Measurements from ENCODE around the gene VAC14. TPM values are rescaled to one million over a fixed set of nuclear protein-coding genes. Genes with fewer than 3 reads are reported as not detected.

VAC14 gene
- total RNA-seq, 1 experiment from 2014 or later, result 35.3 TPM

DNA sequence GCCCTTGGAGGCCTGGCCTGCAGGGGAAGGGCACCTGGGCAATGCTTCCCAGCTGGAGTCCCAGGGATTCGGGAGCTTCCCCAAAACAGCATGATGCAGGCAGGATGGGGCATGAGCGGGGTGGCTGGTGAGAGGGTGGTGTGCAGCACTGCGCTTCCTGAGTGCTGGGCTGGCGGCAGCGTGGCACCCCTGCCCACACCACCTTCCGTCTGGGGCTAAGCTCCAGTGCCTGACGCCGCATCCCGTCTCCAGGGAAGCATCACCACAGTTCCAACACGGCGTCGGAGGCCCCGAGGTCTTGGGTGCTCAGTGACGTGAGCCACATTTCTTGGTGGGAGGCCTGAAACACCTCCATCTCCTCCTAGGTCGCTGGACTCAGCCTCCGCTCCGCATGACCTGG is 101.3 kb downstream of the VAC14 start:
- Histone ChIP-seq H3K79me2 (ENCODE audit: insufficient read depth, low read length) (no peaks in the 10 kb centered on the region), H3K9me2 (ENCODE audit: insufficient read depth) (no peaks in the 10 kb centered on the region), H4K20me1 (ENCODE audit: insufficient read depth) (no peaks in the 10 kb centered on the region), H3K4me3 (replicated peaks in 1 of 2; ENCODE audit: low read depth in 1 of 2, low read length in 2 of 2) (no peak overlapping the region), H3K4me2 (ENCODE audit: low read length) (no peak overlapping the region), H3K9me3 (ENCODE audit: control insufficient read depth in 1 of 2, insufficient read depth in 1 of 2, low read depth in 1 of 2, low read length in 2 of 2) (no peaks in the 10 kb centered on the region), H3K27ac (ENCODE audit: low read depth, low read length) (no peak overlapping the region), H2AFZ (ENCODE audit: low read depth, low read length, poor library complexity, severe bottlenecking) (no peak overlapping the region), H3K36me3 (ENCODE audit: control insufficient read depth in 1 of 2, insufficient read depth in 2 of 2, low read length in 2 of 2) (no peaks in the 10 kb centered on the region), H3K9ac (ENCODE audit: low read length) (no peak overlapping the region), H3K27me3 (ENCODE audit: insufficient read depth, low read length) (no peaks in the 10 kb centered on the region), H3K4me1 (ENCODE audit: control insufficient read depth in 1 of 2, insufficient read depth in 2 of 2, low read length in 2 of 2) (peaks cover 25 to 45% of the 10 kb centered on the region in 2 experiments)
- RAD21 ChIA-PET (ENCODE audit: low non-redundant PET in 1 of 2, low total read pairs in 2 of 2, uncharacterized antibody in 2 of 2, unreplicated experiment in 2 of 2), result no interaction called here
- ATAC-seq, result no peak
- CTCF ChIA-PET, result no interaction called here
- no peak for TF ChIP-seq CBX3 (IDR thresholded peaks at IDR 0.05; ENCODE audit: low read depth)
- TF ChIP-seq, protein P1, sequence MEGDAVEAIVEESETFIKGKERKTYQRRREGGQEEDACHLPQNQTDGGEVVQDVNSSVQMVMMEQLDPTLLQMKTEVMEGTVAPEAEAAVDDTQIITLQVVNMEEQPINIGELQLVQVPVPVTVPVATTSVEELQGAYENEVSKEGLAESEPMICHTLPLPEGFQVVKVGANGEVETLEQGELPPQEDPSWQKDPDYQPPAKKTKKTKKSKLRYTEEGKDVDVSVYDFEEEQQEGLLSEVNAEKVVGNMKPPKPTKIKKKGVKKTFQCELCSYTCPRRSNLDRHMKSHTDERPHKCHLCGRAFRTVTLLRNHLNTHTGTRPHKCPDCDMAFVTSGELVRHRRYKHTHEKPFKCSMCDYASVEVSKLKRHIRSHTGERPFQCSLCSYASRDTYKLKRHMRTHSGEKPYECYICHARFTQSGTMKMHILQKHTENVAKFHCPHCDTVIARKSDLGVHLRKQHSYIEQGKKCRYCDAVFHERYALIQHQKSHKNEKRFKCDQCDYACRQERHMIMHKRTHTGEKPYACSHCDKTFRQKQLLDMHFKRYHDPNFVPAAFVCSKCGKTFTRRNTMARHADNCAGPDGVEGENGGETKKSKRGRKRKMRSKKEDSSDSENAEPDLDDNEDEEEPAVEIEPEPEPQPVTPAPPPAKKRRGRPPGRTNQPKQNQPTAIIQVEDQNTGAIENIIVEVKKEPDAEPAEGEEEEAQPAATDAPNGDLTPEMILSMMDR (IDR thresholded peaks at IDR 0.05 in 2 of 3, conservative IDR thresholded peaks at IDR 0.05 in 1 of 3; ENCODE audit: borderline replicate concordance in 1 of 3, insufficient read depth in 1 of 3, low read depth in 2 of 3, low read length in 2 of 3), result no peak
- no peak for TF ChIP-seq CEBPB (IDR thresholded peaks at IDR 0.05; ENCODE audit: low read depth)
- TF ChIP-seq TCF7L2 (IDR thresholded peaks at IDR 0.05; ENCODE audit: borderline replicate concordance, extremely low read depth, insufficient read depth, insufficient read length), result no peak
- TF ChIP-seq, protein P2, sequence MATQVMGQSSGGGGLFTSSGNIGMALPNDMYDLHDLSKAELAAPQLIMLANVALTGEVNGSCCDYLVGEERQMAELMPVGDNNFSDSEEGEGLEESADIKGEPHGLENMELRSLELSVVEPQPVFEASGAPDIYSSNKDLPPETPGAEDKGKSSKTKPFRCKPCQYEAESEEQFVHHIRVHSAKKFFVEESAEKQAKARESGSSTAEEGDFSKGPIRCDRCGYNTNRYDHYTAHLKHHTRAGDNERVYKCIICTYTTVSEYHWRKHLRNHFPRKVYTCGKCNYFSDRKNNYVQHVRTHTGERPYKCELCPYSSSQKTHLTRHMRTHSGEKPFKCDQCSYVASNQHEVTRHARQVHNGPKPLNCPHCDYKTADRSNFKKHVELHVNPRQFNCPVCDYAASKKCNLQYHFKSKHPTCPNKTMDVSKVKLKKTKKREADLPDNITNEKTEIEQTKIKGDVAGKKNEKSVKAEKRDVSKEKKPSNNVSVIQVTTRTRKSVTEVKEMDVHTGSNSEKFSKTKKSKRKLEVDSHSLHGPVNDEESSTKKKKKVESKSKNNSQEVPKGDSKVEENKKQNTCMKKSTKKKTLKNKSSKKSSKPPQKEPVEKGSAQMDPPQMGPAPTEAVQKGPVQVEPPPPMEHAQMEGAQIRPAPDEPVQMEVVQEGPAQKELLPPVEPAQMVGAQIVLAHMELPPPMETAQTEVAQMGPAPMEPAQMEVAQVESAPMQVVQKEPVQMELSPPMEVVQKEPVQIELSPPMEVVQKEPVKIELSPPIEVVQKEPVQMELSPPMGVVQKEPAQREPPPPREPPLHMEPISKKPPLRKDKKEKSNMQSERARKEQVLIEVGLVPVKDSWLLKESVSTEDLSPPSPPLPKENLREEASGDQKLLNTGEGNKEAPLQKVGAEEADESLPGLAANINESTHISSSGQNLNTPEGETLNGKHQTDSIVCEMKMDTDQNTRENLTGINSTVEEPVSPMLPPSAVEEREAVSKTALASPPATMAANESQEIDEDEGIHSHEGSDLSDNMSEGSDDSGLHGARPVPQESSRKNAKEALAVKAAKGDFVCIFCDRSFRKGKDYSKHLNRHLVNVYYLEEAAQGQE (IDR thresholded peaks at IDR 0.05; ENCODE audit: low read depth), result no peak
- TF ChIP-seq, protein P3, sequence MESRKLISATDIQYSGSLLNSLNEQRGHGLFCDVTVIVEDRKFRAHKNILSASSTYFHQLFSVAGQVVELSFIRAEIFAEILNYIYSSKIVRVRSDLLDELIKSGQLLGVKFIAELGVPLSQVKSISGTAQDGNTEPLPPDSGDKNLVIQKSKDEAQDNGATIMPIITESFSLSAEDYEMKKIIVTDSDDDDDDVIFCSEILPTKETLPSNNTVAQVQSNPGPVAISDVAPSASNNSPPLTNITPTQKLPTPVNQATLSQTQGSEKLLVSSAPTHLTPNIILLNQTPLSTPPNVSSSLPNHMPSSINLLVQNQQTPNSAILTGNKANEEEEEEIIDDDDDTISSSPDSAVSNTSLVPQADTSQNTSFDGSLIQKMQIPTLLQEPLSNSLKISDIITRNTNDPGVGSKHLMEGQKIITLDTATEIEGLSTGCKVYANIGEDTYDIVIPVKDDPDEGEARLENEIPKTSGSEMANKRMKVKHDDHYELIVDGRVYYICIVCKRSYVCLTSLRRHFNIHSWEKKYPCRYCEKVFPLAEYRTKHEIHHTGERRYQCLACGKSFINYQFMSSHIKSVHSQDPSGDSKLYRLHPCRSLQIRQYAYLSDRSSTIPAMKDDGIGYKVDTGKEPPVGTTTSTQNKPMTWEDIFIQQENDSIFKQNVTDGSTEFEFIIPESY (IDR thresholded peaks at IDR 0.05; ENCODE audit: extremely low read depth, insufficient replicate concordance, low read length), result no peak
- TF ChIP-seq SP1 (IDR thresholded peaks at IDR 0.05; ENCODE audit: low read depth), result no peak
- TF ChIP-seq POLR2AphosphoS5 (IDR thresholded peaks at IDR 0.05; ENCODE audit: low read depth, low read length), result no peak
- no peak for TF ChIP-seq ZNF274 (IDR thresholded peaks at IDR 0.05; ENCODE audit: low read depth, low read length)
- TF ChIP-seq FOSL1 (IDR thresholded peaks at IDR 0.05; ENCODE audit: low read depth), result no peak
- no TSS peak for BruUV-seq (replicated peaks)
- POLR2A ChIA-PET, result no interaction called here
- intact Hi-C loops (cut with micrococcal nuclease), result no loop called here
- no peak for DNase-seq (ENCODE audit: low read depth, low spot score)
